Measurements from ENCODE around the gene LCE1E.

LCE1E gene

DNA sequence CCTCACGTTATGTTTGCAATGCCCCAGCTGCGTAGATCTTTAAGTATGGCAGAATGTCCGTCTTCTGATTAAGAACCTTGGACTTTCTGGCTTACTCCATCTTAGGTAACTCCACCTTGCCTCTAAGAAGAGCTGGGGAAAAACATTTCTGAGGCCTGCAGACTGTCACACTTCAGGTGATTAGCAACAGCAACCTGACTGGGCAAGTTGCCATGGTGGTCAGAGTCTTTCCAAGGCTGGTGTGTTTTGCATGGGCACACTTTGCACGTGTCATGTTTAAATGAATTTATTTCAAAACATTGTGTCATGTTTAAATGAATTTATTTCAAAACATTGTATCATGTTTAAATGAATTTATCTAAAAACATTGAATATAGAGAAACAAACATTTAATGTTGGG is 27.4 kb upstream of the LCE1E start:
- DNase-seq (ENCODE audit: low read depth, low spot score): no peak
- TF ChIP-seq, protein P1, sequence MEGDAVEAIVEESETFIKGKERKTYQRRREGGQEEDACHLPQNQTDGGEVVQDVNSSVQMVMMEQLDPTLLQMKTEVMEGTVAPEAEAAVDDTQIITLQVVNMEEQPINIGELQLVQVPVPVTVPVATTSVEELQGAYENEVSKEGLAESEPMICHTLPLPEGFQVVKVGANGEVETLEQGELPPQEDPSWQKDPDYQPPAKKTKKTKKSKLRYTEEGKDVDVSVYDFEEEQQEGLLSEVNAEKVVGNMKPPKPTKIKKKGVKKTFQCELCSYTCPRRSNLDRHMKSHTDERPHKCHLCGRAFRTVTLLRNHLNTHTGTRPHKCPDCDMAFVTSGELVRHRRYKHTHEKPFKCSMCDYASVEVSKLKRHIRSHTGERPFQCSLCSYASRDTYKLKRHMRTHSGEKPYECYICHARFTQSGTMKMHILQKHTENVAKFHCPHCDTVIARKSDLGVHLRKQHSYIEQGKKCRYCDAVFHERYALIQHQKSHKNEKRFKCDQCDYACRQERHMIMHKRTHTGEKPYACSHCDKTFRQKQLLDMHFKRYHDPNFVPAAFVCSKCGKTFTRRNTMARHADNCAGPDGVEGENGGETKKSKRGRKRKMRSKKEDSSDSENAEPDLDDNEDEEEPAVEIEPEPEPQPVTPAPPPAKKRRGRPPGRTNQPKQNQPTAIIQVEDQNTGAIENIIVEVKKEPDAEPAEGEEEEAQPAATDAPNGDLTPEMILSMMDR (IDR thresholded peaks at IDR 0.05; ENCODE audit: insufficient read depth, low read length, missing control alignments): no peak
- no peak overlapping the region for H3K4me3 ChIP-seq (ENCODE audit: low read depth, low read length)
- ChIA-PET CTCF (no interaction called here), POLR2A (no interaction called here)

DNA sequence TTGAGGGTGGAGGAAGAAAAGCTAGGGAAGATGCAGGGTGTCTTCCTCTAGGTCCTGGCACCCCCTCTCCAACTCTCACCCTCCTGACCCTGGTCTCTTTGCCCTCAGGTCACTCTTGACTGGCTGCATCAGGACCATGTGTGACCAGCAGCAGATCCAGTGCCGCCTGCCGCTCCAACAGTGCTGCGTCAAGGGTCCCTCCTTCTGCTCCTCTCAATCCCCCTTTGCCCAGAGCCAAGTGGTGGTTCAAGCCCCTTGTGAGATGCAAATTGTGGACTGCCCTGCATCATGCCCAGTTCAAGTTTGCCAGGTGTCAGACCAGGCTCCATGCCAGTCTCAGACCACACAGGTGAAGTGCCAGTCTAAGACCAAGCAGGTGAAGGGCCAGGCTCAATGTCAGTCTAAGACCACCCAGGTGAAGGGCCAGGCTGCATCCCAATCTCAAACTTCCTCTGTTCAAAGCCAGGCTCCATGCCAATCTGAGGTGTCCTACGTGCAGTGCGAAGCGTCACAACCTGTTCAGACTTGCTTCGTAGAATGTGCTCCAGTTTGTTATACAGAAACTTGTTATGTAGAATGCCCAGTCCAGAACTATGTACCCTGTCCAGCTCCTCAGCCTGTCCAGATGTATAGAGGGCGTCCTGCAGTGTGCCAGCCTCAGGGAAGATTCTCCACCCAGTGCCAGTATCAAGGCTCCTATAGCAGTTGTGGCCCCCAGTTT is 26.4 kb upstream of the LCE1E start:
- TF ChIP-seq, protein P1 (IDR thresholded peaks at IDR 0.05; ENCODE audit: insufficient read depth, low read length, missing control alignments): no peak
- no peak for DNase-seq (ENCODE audit: low read depth, low spot score)
- ChIA-PET CTCF (no interaction called here), POLR2A (no interaction called here)
- H3K4me3 ChIP-seq (ENCODE audit: low read depth, low read length): no peak overlapping the region

DNA sequence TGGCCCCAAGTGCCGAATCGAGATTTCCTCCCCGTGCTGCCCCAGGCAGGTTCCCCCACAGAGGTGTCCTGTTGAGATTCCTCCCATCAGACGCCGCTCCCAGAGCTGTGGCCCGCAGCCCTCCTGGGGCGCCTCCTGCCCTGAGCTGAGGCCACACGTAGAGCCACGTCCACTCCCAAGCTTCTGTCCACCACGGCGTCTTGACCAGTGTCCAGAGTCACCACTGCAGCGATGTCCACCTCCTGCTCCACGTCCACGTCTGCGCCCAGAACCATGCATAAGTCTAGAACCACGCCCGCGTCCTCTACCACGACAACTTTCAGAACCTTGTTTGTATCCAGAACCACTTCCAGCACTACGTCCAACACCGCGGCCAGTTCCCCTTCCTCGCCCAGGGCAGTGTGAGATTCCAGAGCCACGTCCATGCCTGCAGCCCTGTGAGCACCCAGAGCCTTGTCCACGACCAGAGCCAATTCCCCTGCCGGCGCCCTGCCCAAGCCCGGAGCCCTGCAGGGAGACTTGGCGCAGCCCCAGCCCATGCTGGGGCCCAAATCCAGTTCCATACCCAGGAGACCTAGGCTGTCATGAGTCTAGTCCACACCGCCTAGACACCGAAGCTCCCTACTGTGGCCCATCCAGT is 25.4 kb upstream of the LCE1E start:
- ChIA-PET POLR2A (no interaction called here), CTCF (no interaction called here)
- TF ChIP-seq, protein P1 (IDR thresholded peaks at IDR 0.05; ENCODE audit: insufficient read depth, low read length, missing control alignments): no peak

DNA sequence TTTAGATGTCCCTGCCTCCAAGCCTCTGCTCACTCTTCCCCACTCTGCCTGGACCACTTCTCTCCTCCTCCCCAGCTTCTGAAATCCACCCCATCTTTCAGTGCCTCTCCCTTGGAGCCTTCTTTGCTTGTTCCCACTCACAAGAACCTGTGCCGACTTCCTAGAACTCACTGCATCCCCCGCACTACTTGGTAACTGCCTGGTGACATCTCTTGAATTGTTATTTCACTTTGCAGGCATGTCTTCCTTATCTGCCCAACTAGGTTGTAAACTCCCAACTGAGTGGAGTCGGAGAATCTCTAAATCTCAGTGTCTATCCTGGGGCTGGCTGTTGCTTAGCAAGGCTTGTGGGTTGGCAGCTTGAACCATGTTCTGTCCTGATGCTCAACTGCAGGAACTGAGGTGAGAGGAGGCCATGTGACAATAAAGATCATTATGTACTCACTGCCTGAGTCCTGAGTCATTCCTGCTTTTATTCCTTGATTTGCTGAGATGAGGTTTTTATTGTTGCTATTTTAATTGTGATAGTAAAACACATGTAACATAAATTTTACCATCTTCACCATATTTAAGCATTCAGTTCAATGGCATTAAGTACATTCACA is 24.3 kb upstream of the LCE1E start:
- no peak overlapping the region for H3K4me3 ChIP-seq (ENCODE audit: low read depth, low read length)
- ChIA-PET POLR2A (no interaction called here), CTCF (no interaction called here)
- DNase-seq (ENCODE audit: low read depth, low spot score): no peak
- TF ChIP-seq, protein P1 (IDR thresholded peaks at IDR 0.05; ENCODE audit: insufficient read depth, low read length, missing control alignments): no peak

More for the DNA sequence above, 25.4 kb upstream of the LCE1E start:
- DNase-seq (ENCODE audit: low read depth, low spot score): no peak
- H3K4me3 ChIP-seq (ENCODE audit: low read depth, low read length): no peak overlapping the region

DNA sequence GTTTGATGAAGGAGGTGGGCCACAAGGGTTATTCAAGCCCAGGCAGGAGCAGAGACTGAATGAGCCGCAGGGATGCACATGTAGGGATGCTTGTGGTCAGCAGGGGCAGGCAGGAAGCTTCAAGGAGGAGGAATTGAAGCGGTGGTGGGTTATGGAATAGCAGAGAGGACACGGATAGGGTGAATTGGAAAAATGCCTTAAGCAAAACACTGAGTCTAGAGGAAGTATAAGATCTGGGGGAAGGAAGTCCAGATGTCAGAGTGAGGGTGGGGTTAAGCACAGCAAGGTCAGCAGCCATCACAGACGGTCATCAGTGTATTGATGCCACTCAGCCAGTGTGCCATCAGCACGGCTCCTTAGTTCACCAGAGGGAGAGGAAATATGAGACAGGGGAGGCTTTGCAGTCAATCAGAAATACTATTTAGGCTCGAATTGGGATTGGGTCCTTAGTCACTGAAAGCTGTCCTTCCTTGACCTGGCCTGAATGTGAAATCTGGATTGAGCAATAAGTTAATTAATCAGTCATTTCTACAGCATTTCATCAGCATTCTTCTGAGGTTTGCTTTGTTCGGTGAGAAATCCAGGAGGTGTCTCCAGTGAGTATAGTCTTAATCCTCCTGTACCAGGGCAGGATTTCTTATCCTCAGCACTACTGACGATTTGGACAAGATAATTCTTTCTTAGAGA is 17.1 kb upstream of the LCE1E start:
- POLR2A ChIA-PET: no interaction called here

More for the DNA sequence above, 17.1 kb upstream of the LCE1E start:
- TF ChIP-seq, protein P1 (IDR thresholded peaks at IDR 0.05; ENCODE audit: insufficient read depth, low read length, missing control alignments): no peak
- H3K4me3 ChIP-seq (ENCODE audit: low read depth, low read length): no peak overlapping the region
- no peak for DNase-seq (ENCODE audit: low read depth, low spot score)
- CTCF ChIA-PET: no interaction called here

Data from AG04449 (cell line).